ENCODE data around the gene FUT8. TPM values are rescaled to one million over a fixed set of nuclear protein-coding genes. Genes with fewer than 3 reads are reported as not detected.

FUT8 gene
- total and polyA plus RNA-seq, 4 donors: 1.1 to 14.1 (median 4.0) TPM

GRCh38 chr14:65552724-65553123 is 140.2 kb downstream of the FUT8 start:
- no peak overlapping the region for H3K27ac ChIP-seq (ENCODE audit: low read depth in 1 of 2, low read length in 2 of 2)
- WGBS: 85% methylated on average over 4 of the region's 4 CpGs
- DNase-seq (ENCODE audit: low spot score): no peak
- no peaks in the 10 kb centered on the region for H3K9me3 ChIP-seq (ENCODE audit: control insufficient read depth in 4 of 4, low read length in 3 of 4)
- H3K4me3 ChIP-seq (ENCODE audit: low read depth in 1 of 3, low read length in 3 of 3): no peak overlapping the region
- no peak for TF ChIP-seq FOXA1 (IDR thresholded peaks at IDR 0.05)
- TF ChIP-seq GABPA (IDR thresholded peaks at IDR 0.05 in 1 of 2, conservative IDR thresholded peaks at IDR 0.05 in 1 of 2): no peak
- no peak for TF ChIP-seq RAD21 (IDR thresholded peaks at IDR 0.05)
- no peak for TF ChIP-seq RXRA (IDR thresholded peaks at IDR 0.05)
- TF ChIP-seq CTCF (IDR thresholded peaks at IDR 0.05; ENCODE audit: low read depth, low read length, missing input control): no peak
- TF ChIP-seq TAF1 (conservative IDR thresholded peaks at IDR 0.05): no peak
- no peaks in the 10 kb centered on the region for H3K4me1 ChIP-seq (ENCODE audit: control insufficient read depth in 4 of 4, insufficient read depth in 4 of 4, low read length in 3 of 4)
- H3K27me3 ChIP-seq (ENCODE audit: control insufficient read depth in 4 of 4, insufficient read depth in 4 of 4, low read length in 3 of 4): no peaks in the 10 kb centered on the region
- H3K9ac ChIP-seq (ENCODE audit: low read depth in 1 of 2, low read length in 2 of 2): no peak overlapping the region
- no peaks in the 10 kb centered on the region for H3K36me3 ChIP-seq (ENCODE audit: control insufficient read depth in 4 of 4, insufficient read depth in 3 of 4, low read depth in 1 of 4, low read length in 3 of 4)

- no peak overlapping the region for H3K4me3 ChIP-seq (ENCODE audit: low read depth in 1 of 3, low read length in 3 of 3)
- no peak overlapping the region for H3K9ac ChIP-seq (ENCODE audit: low read depth in 1 of 2, low read length in 2 of 2)
- no peaks in the 10 kb centered on the region for H3K4me1 ChIP-seq (ENCODE audit: control insufficient read depth in 4 of 4, insufficient read depth in 4 of 4, low read length in 3 of 4)
- TF ChIP-seq RXRA (IDR thresholded peaks at IDR 0.05) (no peak), JUND (IDR thresholded peaks at IDR 0.05) (no peak), RAD21 (IDR thresholded peaks at IDR 0.05) (no peak), CTCF (IDR thresholded peaks at IDR 0.05; ENCODE audit: low read depth, low read length, missing input control) (no peak), FOXA1 (IDR thresholded peaks at IDR 0.05) (no peak), FOXA2 (IDR thresholded peaks at IDR 0.05) (no peak), SP1 (IDR thresholded peaks at IDR 0.05) (no peak), ZBTB33 (IDR thresholded peaks at IDR 0.05) (no peak), NR2F2 (IDR thresholded peaks at IDR 0.05) (no peak), GABPA (IDR thresholded peaks at IDR 0.05 in 1 of 2, conservative IDR thresholded peaks at IDR 0.05 in 1 of 2) (no peak)
- H3K36me3 ChIP-seq (ENCODE audit: control insufficient read depth in 4 of 4, insufficient read depth in 3 of 4, low read depth in 1 of 4, low read length in 3 of 4): no peaks in the 10 kb centered on the region
- H3K9me3 ChIP-seq (ENCODE audit: control insufficient read depth in 4 of 4, low read length in 3 of 4): no peaks in the 10 kb centered on the region
- no peak for DNase-seq (ENCODE audit: low spot score)
- no peaks in the 10 kb centered on the region for H3K27me3 ChIP-seq (ENCODE audit: control insufficient read depth in 4 of 4, insufficient read depth in 4 of 4, low read length in 3 of 4)
- H3K27ac ChIP-seq (ENCODE audit: low read depth in 1 of 2, low read length in 2 of 2): no peak overlapping the region
These were observed 142.3 kb downstream of the FUT8 start for GRCh38 chr14:65554837-65555236.

GRCh38 chr14:65555358-65555757 is 142.8 kb downstream of the FUT8 start:
- no peak for DNase-seq (ENCODE audit: low spot score)
- no peaks in the 10 kb centered on the region for H3K4me1 ChIP-seq (ENCODE audit: control insufficient read depth in 4 of 4, insufficient read depth in 4 of 4, low read length in 3 of 4)
- no peak overlapping the region for H3K27ac ChIP-seq (ENCODE audit: low read depth in 1 of 2, low read length in 2 of 2)
- TF ChIP-seq FOXA2 (IDR thresholded peaks at IDR 0.05) (no peak), REST (IDR thresholded peaks at IDR 0.05) (no peak), CTCF (IDR thresholded peaks at IDR 0.05; ENCODE audit: low read depth, low read length, missing input control) (no peak), ATF3 (IDR thresholded peaks at IDR 0.05) (no peak), RXRA (IDR thresholded peaks at IDR 0.05) (no peak), HNF4A (conservative IDR thresholded peaks at IDR 0.05) (no peak), EGR1 (IDR thresholded peaks at IDR 0.05; ENCODE audit: low read depth in 2 of 2) (no peak), TAF1 (conservative IDR thresholded peaks at IDR 0.05) (no peak)

More at GRCh38 chr14:65555358-65555757, 142.8 kb downstream of the FUT8 start:
- Histone ChIP-seq H3K9me3 (ENCODE audit: control insufficient read depth in 4 of 4, low read length in 3 of 4) (no peaks in the 10 kb centered on the region), H3K36me3 (ENCODE audit: control insufficient read depth in 4 of 4, insufficient read depth in 3 of 4, low read depth in 1 of 4, low read length in 3 of 4) (no peaks in the 10 kb centered on the region), H3K9ac (ENCODE audit: low read depth in 1 of 2, low read length in 2 of 2) (no peak overlapping the region), H3K4me3 (ENCODE audit: low read depth in 1 of 3, low read length in 3 of 3) (no peak overlapping the region), H3K27me3 (ENCODE audit: control insufficient read depth in 4 of 4, insufficient read depth in 4 of 4, low read length in 3 of 4) (no peaks in the 10 kb centered on the region)

All from liver (tissue), 9 donors.